Activated T-cell treated with anti-CD3 and anti-CD28 coated beads for 24 hours (primary cell): ENCODE data around the gene RBM47.

ENCODE experiments used
- DNase-seq: peaks from one replicate; pipeline ENCODE4 v3.0.0-alpha.2; 2020; ENCODE audit warnings: low read depth

RBM47 gene

DNA sequence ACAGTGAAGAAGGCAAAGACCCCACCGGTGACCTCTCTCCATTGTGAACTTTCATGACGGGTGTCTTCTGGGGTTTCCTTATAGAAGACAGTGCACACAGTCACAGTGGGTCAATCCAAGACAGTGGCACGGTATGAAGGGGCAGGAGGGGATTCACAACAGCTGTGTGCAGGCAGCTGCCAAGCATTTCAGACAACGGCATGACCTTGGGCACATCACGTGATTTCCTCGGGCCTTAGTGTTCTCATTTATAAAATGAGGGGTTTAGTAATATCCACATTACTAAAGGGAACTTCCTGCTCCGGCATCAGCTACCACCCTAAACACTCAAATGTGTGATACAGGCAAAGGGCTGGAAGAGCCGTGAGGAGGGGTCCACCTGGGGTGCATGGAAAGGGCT lies 42.9 kb downstream of the RBM47 start:
- no peak for DNase-seq

- DNase-seq = no peak
Observed at GRCh38 chr4:40586034-40586433, 43.6 kb downstream of the RBM47 start.

DNA sequence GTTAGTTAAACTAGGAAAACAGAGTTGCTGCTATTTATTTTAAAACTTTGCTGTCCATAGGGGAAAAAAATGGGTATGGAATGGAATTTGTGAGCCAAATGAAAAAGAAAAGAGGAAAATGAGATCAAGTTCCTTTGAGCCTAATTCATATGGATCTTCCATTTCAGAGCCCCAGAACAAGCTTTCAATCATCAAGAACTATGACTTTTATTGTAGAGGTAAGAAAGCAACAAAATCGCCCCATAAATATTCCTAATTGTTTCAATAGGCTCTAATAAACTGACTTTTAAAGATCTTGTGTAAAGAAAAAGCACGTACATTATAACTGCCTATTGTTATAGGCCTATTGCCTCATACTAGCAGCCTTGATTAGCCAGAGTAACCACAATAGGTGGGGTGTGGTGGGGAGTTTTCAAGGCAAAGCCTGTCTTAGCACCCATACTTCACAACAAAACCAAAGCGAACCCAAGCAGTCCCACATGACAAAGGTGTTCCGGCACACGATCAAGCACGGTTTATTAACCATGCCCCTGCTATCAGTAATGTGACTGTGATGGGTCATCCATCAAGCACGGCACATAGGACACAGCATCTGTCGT lies 44.4 kb downstream of the RBM47 start:
- DNase-seq = no peak

- DNase-seq = no peak
Observed at GRCh38 chr4:40584517-40585141, 45.0 kb downstream of the RBM47 start.

- no peak for DNase-seq
Observed at GRCh38 chr4:40583850-40584439, 45.7 kb downstream of the RBM47 start.

DNA sequence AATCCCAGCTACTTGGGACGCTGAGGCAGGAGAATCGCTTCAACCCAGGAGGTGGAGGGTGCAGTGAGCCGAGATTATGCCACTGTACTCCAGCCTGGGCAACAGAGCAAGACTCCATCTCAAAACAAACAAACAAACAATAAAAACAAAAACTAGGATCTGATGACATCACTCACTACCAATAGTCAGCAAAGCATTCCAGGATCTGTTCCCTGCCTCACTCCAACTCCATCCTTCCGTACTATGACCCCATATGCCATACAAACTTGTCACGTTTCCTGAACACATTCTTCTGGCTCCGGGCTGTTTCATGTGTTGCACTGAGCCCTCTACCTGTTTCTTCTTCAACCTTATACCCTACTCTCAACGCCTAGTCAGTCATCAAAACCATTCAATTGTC lies 47.3 kb downstream of the RBM47 start:
- no peak for DNase-seq

DNA sequence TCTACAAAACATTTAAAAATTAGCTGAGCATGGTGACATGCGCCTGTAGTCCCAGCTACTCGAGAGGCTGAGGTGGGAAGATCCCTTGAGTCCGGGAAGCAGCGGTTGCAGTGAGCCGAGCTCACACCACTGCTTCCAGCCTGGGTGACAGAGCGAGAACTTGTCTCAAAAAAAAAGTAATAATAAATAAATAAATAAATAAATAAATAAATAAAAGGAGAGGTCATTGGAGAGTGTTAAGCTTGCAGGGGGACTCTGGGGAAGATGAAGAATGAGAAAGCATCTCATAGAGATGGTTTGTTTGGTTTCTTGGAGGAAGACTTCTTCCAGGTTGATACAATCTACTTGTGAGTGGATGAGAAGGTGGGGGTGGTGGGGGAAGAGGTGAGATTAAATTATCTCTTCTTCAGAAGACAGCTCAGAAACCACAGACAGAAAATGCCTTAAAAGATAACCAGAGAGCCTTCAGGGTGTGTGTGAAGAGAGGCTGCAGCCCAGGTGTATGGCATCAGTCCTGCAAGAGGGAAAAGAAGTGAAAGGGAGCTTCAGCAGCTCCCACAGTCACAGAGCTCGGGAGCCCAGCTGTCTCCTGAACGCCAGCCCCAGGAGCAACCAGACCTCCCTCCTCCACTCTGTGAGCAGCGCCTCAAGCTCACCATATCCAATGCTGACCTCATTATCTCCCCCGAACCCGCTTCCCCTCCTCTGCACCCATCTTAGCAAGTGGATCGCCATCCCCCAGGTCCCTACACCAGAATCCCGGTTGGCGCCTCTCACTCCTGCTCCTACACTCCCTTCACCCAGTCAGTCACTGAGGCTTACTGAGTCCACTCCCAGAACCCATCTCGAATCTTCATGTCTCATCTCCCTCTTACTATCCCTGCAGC lies 48.2 kb downstream of the RBM47 start:
- no peak for DNase-seq

DNA sequence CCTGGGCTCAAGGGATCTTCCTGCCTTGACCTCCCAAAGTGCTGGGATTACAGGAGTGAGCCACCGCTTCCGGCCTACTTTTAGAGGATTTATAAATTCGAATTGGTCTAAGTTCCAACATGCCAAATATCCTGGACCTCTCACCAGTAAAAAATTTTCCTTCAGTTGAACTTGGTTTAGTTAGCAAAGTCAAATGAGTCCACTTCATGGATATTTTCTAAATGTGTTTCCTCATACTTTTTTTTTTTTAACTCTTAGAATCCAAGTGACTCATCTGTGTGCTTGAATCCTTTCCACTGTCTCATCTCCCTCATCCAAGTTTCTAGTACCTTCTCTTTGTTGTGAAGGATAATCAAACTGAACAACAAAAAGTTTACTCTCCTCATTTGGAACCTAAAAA lies 49.7 kb downstream of the RBM47 start:
- no peak for DNase-seq

GRCh38 chr4:40577588-40578253 lies 51.9 kb downstream of the RBM47 start:
- DNase-seq = no peak

- DNase-seq = no peak
Observed at GRCh38 chr4:40576651-40577480, 52.8 kb downstream of the RBM47 start.

DNA sequence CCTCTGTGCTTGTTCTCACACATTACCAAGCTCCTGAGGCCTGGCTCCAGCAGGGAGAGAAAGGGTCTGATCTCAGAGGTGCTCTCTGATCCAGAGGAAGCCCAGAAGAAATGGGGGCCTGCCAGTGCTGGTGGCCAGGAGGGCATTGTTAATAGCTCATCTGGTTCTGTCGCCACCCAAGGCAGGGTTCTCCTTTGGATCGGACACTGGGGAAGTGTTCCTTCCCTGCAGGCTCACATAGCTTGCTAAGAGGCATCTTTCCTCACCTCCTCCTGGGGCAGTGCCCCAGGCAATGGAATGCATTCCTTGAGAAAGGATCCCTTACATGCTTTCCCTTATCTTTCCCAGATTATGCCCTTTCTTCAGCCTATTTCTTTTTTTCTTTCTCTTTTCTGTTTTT lies 53.8 kb downstream of the RBM47 start:
- DNase-seq = no peak

DNA sequence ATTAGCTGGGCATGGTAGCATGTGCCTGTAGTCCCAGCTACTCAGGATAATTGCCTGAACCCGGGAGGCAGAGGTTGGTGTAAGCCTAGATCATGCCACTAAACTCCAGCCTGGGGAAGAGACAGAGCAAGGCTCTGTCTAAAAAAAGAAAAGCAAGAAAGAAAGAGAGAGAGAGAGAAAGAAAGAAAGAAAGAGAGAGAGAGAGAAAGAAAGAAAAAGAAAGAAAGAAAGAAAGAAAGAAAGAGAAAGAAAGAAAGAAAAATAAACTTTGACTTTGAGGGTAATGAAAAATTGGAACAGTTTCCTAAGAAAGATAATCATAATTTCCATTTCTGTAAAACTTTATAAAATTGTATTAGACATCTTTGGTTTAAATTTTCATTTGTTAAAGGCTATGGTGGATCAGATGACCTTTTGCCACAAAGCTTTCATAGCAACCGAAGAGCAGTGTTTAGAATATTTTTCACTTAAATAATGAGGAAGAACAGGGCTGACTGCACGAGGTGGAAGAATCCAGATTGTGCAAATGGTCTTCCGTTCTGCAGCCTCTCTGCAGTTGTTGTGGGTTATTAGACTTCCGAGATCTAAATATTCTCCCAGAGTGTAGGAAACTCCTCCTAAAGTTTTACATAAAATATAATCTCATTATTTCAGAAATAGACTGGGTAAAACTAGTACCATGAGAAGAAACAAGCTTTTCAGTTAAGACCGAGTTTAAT lies 55.9 kb downstream of the RBM47 start:
- DNase-seq = no peak

- no peak for DNase-seq
Observed at GRCh38 chr4:40572692-40573310, 56.9 kb downstream of the RBM47 start.

DNA sequence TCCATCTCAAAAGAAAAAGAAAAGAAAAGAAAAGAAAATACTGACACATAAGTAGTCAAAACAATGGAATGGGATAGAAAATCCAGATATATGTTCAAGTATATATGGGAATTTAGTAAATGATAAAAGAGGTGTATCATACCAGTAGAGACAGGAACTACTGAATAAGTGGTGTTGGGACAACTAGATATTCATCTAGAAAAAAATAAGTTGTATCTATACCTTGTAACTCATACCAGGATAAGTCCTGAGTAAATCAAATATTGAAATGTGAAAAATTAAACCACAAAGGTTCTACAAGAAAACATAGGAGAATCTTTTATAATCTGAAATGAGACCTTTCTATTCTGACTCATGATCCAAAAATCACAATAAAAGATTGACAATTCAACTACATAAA lies 58.5 kb downstream of the RBM47 start:
- no peak for DNase-seq

DNA sequence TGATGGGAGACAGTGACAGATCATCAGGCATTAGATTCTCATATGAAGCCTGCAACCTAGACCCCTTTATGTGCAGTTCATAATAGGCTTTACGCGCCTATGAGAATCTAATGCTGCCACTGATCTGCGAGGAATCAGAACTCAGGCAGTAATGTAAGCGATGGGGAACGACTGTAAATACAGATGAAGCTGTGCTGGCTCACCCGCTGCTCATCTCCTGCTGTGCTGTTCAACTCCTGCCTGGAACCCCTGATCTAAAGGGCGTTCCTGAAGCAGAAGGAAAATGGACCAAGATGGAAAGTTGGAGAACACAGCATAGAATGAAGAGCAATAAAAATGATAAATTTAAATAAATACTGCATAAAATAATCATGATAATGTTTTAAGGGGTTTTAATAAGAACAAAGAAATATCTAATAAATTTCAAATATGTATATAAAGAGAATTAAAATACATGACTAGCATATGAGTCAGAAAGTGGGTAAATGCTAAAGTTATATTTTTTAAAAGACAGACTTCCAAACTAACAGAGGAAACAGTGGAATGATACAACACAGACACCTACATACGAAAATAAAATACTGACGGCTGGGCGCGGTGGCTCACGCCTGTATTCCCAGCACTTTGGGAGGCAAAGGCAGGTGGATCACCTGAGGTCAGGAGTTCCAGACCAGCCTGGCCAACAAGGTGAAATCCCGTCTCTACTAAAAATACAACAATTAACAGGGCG lies 59.2 kb downstream of the RBM47 start:
- DNase-seq = no peak

DNA sequence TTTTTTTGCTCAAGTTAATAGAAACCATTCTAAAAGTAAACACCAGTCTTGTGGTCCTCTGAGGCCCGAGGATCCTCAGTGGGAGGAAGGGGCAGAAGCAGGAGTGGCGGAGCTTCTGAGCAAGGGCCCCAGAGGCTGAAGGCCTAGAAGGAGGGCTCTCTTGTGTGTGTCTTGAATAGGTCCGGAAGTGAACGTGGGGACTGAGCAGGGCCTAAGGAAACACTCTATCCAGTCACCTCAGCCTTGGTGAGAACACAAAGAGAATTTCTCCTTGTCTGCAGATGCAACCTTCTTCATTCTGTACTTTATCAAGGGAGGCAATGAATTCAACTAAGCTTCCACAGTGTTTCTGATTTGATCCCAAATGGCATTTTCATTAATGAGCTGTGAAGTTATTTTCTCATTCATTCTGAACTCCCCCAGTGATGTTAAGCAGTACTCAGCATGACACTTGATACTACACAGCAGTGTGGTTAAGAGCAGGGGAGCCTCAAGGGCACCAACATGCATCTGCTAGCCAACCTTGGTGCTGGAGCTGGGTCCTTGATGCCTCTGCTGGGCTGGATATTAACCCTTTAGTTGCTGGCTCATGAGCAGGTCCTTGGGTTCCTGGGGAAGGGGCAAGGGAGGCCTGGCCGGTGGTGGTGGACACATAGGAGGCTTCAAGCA lies 64.7 kb downstream of the RBM47 start:
- no peak for DNase-seq

- no peak for DNase-seq
Observed at GRCh38 chr4:40564004-40564403, 65.7 kb downstream of the RBM47 start.

DNA sequence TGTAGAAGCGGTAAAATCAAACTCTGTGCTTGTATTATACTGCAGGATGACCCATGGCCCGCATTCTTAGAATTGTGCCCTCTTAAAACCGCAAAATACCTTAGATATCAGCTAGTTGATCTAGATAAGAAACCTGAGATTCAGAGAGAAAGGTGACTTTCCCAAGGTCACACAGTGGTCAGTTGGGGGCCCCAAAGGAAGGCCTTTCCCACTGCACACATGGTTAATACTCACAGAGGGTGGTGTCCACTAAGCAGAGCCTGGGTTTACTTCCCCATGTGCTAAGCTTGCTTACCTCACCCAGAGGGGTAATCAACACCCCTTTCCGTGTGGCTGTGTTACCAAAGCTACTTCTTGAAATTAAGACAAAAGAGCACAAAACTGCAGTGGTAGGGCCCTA lies 66.3 kb downstream of the RBM47 start:
- DNase-seq = no peak

DNA sequence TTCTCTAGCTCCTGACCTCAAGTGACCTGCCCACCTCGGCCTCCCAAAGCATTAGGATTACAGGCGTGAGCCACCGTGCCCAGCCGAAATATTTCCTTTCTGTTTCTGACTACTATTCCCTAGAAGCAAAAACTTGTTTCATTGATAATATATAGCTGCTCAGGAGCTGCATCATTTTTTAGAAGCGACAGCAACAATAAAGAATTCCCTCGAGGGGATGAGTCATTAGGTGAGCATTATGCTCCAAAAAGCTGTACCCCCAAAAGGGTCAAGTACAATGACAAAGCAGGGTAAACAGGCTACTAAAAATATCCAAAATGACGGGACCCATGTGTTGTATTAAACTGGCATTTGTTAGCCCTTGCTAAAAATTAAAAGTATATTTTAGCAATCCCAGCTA lies 67.0 kb downstream of the RBM47 start:
- DNase-seq = no peak
